ENCODE measurements around the gene IL1F10.
"Not testable (repeated sequence)": the region's sequence is repeated elsewhere in the genome, so short reads cannot be mapped to it uniquely, and the experiment has no call there.

Gene IL1F10

DNA sequence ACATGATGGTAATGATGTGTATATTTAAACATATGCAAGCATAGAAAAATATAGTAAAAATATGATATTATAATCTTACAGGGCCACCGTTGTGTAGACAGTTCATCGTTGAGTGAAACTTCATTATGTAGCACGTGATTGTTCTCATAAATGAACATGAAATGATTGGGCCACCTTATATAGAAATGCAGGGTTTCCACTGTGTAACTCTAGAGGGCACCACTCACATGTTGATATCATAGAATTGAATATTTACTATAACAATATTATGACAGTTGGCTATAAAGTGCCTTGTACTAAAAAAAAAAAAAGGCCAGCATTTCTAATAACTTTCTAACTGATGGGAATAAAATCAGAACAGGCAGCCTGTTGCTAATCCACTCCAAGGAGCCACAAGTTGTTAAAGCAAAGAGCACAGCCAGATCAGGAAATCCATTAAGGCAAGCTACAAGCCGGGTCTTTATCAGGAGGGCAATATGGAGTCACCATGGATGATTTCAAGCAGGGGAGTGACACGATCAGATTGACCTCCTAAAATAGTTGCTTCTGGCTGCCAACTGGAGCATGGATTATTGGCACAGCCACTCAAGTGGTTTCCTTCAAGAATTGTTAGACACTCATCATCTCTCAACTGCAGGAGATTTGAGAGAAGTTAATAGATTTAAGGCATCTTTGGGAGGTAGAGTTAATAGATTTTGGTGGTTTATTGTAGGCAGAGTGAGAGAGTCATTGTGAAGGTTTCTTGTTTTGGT is 16.7 kb downstream of the IL1F10 start:
- DNase-seq, result peak; percentile 8

DNA sequence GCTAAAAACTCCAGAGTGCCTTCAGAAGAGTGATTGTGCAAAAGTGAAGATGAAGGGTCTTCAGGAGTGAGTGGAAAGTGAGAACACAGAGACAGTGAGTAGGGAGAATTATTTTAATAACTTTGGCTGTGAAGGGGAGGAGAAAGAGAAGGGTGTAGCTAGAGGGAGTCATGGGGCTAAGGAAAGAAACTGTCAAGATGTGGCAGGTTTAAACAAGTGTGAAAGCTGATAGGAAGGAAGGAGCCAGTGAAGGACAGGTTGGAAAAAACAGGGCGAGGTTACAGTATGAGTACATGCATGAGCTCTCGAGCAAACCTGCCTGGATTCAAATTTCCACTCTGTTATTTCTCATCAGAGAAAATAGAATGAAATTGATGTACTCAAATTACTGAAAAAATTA is 17.8 kb downstream of the IL1F10 start:
- DNase-seq, result no peak

DNA sequence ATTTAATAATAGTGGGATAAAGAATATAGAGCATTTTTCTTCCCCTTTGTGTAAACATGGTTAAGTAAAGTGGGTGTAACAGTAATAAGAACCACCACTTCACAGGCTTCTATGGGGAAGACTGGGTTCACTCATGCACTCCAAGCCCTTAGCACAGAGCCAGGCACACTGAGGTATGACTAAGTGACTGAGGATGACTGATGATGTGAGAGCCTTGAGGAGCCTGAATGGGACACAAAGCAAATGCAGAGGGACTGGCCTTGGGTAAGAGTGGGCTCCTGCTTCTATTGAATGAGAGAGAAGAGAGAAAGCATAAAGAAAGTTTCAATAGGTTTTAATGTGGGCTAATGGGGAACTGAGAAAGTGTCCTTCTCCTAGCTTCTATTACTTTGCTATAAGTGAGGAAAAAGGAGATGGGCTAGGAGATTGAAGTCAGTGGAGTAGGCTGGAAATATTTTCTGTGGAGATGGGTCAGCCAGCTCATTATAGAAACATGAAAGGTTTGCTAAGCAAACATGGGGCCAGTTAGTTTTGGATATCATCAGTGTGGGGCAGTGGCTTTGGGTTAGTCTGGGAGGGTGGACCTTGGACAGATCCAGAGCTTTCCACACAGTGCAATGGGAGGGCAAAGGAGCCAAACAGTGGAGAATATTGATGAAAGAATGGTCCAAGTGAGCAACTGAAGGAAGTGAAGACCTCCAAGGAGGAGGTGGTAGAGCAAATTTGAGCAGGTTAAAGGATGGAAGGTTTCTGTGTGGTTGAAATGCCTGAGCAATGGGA is 20.6 kb downstream of the IL1F10 start:
- DNase-seq, result no peak

DNA sequence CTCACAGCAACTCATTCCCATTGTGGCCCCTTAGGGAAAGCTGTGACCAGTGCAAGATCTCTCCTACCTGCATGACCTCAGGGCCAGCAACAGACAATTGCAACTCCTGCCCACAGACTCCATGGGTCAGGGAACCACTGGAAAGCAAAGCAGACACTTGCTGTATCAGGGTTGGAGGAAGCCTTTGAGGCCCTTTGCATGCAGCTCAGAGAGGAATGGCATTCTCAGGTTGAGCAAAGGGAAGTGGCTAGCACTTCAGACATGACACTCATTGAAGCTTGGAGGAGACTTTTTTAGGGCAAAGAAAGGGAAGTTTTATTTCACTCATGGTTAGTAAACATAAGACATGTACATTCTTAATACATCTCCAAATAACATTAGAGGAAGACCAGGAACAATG is 22.1 kb downstream of the IL1F10 start:
- DNase-seq, result no peak

DNA sequence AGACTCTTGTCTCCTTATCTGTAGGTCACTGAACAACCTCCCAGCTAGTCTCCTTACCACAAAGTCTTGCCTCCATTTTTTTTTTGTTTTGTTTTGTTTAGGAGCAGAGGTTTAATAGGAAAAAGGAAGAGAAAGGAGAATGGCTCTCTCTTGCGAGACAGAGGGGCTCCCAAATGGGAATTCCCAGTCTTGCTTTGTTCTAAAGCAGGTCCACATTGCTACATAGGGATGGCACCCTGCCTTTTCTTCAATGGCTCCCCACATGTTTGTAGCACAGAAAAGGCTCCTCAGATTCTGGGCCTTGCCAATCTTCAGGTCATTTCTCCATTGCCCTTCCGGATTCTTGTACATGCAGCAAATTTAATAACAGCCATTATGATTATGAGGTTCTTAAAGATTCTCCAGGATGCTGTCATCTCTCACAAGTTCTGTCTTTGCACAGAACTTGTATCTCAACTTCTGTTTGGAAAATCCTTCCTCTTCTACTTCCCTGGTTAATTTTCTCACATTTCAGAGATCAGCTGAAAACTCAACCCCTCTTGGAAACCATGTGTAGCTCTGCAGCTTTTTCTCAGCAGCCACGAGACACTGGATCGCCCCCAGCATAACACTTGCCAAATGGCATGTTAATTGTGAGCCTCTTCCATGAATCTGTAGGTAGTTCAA is 23.6 kb downstream of the IL1F10 start:
- DNase-seq, result no peak

DNA sequence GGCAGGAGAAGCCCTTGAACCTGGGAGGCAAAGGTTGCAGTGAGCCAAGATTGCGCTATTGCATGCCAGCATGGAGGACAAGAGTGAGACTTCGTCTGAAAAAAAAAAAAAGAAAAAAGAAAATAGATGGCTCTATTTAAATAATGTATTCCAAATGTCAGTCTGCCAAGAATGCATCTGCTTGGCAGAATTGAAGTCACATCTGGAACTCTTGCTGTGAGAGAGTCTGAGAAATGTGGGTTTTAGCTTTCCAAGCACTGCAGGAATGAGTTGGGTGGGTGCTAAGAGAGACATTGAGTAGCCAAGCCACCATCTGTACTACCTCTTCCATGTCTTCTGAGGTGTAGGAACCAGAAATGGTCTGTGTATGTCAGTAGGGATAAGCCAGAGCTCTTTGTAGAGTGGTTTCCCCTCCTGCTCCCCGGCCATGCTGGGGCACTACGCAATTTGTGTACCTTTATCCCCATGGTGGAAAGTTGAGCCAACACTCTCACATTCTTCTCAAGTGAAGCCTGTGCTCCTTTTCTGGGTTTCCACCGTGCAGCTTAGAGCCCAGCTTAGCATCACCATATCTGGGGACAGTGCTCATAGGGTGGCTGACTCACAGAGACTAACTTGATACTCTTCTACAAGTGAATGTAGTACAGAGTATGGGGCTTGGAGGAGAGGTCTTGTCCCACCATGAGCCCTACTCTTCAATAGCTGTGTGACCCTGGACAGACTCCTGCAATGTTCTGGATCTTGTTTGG is 25.3 kb downstream of the IL1F10 start:
- no peak for DNase-seq

DNA sequence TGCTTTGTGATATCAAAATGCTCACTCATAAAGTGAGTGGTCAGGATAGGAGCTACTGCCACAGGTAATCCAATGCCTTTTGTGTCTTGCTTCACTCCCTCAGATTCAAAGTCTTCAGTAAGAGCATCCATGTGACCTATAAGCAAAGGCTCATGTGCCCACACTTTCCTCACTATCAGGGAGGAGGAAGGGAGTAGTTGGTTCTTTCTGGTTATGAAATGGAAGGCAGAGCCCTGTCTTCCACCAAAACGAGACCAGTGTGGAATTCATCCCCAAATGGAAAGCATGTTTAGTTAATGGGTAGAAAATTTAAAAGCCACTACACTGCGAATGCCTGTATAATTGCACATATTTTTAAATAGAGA is 25.8 kb downstream of the IL1F10 start:
- no peak for DNase-seq

DNA sequence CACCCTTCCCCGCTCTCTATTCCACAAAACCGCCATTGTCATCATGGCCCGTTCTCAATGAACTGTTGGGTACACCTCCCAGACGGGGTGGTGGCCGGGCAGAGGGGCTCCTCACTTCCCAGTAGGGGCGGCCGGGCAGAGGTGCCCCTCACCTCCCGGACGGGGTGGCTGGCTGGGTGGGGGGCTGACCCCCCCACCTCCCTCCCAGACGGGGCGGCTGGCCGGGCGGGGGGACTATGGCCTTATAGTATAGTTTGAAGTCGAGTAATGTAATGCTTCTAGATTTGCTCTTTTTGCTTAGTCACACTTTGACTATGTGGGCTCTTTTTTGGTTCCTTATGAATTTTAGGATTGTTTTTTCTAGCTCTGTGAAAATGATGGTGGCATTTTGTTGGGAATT is 28.5 kb downstream of the IL1F10 start:
- not testable (repeated sequence) for DNase-seq

DNA sequence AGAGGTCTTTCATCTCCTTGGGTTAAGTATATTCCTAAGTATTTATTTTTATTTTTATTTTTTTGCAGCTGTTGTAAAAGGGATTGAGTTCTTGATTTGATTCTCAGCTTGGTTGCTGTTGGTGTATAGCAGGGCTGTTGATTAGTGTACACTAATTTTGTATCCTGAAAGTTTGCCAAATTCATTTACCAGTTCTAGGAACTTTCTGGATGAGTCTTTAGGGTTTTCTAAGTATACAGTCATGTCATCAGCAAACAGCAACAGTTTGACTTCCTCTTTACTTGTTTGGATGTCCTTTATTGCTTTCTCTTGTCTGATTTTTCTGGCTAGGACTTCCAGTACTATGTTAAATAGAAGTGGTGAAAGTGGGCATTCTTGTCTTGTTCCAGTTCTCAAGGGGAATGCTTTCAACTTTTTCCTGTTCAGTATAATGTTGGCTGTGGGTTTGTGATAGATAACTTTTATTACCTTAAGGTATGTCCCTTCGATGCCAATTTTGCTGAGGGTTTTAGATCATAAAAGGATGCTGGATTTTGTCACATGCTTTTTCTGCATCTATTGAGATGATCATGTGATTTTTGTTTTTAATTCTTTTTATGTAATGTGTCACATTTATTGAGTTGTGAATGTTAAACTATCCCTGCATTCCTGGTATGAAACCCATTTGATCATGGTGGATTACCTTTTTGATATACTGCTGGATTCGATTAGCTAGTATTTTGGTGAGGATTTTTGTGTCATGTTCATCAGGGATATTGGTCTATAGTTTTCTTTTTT is 29.3 kb downstream of the IL1F10 start:
- not testable (repeated sequence) for DNase-seq

DNA sequence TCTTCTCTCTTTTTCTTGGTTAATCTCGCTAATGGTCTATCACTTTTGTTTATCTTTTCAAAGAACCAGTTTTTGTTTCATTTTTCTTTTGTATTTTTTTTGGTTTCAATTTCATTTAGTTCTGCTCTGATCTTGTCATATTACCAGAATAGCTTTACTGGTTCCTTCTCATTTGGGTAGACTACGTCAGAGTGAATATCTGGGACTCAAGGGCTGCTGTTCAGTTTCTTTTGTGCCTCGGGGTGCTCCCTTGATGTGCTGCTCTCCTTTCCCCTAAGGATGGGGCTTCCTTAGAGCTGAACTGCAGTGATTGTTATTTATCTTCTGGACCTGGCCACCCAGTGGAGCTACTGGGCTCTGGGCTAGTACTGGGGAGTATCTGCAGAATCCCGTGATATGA is 30.3 kb downstream of the IL1F10 start:
- DNase-seq, result no peak

DNA sequence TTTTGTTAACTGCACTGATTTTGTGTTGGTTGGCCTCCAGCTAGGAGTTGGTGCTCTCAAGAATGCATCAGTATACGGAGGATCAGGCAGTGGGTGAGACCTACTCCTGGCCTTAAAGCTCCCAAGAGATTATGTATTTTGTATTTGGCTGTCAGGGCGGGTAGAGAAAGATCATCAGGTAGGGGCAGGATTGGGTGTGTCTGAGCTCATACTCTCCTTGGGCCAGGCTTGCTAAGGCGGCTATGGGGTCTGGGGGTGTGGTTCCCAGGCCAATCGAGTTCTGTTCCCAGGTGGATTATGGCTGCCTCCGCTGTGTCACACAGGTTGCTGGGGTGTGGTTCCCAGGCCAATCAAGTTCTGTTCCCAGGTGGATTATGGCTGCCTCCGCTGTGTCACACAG is 30.8 kb downstream of the IL1F10 start:
- no peak for DNase-seq

DNA sequence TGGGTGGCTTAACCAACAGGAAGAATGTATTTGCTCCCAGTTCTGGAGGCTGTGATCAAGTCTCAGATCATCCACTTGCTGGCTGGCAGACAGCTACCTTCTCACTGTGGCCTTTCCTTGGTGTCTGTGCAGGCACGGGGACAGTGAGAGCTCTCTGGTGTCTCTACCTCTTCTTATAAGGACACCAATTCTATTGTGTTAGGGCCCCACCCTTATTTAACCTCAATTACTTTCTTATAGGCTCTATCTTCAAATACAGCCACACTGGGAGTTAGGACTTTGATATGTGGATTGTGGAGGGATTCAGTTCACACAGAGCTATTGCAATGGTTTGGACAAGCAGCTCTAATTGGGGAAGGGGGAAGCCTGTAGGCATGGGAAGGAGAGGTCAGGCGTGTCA is 34.4 kb downstream of the IL1F10 start:
- DNase-seq, result no peak

DNA sequence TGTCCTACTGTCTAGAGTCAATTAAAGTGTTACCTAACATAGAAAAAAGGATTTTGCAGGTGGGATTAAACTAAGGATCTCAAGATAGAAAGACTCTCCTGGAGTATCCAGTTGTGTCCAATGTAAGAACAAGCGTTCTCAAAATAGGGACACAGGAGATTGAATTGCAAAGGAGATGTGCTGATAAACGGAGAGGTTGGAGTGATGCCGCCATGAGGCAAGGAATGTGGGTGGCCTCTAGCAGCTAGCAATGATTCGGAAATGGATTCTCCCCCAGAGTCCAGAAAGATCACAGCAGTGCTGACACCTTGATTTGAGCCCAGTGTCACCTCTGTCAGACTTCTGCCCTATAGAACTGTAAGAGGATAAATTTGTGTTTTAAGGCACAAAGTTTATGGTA is 35.5 kb downstream of the IL1F10 start:
- DNase-seq, result no peak

DNA sequence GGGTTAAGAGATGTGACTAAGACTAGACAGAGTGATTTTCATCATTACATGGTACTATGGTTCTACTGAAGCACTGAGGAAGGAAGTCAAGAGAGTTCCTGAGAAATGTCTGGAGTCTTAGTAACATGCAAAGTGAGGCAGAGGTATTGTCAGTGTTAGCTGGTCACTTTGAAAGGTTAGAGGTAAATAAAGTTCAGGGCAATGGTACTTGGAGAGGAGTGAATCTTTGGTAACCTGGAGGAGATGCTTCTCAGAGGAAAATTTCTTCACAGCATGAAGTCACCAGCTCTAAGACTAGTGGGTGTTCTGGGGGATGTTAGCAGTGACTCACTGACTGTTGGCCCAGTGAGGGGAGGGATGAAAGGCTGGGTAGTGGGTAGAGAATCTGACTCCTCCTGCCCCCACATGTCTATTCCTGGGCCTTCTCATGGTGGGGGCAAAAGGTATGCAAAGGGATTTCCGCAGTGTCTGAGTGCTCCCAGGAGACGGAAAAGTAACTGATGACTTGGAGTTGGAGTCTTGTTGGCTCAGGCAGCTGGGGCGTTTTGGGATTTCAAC is 36.4 kb downstream of the IL1F10 start:
- peak; percentile 55 for DNase-seq

DNA sequence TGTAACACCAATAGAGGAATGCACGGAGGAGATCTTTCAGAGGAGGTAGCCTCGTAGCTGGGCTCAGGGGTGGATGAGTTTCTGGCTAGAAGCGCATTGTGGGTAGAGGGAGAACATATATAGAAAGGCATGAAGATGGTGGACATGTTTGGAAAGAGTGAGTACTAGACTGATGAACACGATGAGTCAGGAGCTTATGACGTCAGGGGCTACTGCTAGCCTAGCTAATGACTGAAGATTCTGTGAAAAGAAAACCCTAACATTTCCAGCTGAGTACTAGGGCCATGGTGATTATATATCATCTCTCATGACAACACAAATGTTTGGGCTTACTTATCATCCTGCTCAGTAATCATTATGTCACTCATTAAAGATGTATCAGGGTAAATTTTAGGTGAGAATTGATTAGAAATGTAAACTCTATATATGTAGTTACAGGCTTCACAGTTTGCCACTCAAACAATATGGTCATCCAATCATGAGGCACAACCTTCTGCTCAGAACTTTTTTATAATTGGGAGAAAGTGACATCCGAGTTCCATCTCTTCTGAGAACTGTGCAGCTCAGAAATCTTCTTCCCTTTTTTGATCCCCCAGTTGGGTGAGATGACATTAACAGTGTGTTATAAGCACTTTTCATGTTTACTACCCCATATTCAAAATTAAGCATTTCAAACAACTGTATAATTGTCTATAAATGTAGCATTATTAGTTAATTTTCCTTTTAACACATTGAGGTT is 37.4 kb downstream of the IL1F10 start:
- DNase-seq, result peak; percentile 66

DNA sequence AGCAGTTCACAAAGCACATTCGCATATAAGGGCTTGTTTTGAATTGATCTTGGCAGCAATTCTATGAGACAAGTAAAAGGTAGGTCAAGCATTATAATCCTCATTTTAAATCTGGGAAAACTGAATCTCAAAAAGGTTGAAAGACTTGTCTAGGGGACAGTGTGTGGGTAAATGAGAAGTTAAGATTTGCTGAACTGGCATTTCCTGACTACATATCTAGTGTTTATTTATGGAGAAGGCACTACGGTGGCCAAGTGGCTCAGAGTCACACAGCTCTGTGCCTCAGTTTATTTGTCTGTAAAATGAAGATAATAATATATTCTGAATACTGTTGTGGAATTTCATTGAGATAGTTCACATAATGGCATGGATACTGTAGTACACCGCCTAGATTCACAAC is 43.4 kb downstream of the IL1F10 start:
- DNase-seq, result no peak

DNA sequence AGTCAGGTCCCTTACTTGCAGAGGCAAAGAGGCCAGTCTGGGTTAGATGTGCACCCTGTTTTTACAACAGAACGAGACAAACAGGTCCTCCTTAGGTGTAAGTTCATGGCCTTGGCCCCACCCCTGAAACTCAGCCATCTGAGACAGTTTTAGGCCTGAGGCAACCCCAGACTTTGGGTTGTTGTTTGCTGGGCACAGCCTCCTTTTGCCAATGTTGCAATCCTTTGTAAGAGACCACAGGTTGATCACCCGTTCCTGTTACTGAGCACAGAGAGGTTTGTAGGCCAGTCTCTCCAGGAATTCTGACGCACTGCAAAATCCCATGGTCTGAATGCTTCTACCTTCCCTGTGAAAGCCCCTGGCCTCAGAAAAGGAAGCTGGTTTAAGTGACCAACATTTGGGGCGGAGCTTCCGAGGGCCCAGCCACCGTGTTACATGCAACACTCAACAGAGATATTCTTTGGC is 44.1 kb downstream of the IL1F10 start:
- DNase-seq, result no peak

DNA sequence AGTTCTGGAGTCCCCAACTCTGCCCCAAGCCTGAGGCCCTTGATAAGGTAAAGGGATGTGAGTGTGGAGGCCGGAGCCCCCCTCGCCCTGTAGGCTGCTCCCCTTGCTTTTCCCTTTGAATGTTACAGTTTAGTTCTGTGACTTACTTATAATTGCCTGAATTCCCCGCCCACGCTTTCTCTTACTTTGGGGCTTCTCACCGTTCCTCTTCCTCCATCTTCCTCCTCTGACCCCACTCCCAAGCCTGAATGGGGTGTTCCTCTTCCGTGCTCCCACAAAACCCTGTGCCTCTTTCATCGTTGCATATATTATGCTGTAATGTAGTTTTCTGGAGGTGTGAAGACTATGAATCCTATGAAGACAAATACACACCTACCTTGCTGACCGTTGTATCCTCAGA is 44.7 kb downstream of the IL1F10 start:
- DNase-seq, result no peak

DNA sequence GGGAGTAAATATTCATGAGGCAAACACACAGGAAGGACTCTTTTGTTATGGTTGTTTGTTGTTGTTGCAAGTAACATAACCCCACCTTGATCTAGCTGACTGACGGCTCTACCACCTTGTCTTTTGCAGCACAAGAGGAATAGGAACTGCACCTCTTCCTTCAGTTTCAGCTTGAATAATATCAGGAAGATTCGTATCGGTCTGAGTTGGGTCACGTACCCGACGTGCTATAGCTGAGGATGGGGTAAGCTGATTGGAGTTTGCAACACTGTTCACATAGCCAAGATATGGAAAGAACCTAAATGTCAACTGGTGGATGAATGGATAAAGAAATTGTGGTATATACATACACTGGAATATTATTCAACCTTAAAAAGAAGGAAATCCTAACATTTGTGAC is 45.1 kb downstream of the IL1F10 start:
- no peak for DNase-seq

DNA sequence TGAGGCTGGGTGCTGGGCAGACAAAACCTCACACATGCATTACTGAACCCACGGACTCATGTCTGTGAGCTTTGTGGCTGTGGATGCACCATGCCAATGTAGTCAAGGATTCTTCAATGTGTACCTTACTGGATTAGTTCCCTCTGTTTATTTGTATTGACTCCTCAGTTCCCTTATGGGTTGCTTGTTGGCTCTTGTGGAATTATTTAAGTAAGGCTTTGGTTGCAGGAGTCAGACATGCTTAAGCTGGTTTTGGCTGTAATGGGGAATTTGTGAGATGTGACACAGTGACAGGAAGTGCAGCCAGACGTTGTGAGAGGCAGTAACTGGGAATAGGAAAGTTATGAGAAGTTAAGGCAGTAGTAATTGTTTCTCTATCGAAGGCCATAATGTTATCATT is 46.0 kb downstream of the IL1F10 start:
- no peak for DNase-seq

DNA sequence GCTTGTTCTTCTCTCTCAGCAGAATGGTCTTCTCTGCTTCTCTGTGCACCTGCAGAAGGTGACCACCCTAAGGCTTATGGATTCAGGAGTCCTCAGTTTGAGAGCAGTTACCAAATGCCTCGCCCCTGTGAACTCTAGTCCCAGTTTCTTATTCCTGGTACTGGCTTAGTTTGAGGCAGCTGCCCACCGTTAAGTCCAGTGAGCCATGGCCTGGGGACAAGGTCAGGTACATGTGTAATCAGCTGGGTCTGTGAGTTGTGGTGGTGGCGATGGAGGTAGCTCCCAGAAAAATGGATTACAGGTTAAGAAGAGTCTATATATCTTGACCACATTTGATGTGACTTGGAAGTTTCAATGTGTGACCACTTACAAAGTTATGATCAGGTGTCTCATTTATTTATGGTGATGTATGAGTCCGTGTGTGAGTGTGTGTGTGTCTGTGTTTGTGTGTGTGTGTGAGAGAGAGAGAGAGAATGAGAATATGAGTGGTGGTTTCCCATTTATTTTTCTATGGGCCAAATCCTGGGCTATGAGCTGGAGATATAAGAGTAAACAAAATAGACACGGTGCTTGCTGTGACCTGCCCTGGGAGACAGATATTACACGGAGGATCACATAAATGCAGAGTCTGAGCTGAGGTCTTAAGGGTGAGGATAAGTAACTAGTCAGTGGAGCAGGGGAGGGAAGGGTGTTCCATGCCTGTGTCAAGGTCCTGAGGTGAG is 46.6 kb downstream of the IL1F10 start:
- no peak for DNase-seq

Measured in fibroblast of skin of right quadriceps (primary cell).